GM19372 (cell line): ENCODE data around the gene DISP2.

Experiments used
- ATAC-seq: cut with Tn5 transposase; IDR thresholded peaks from one replicate; pipeline ENCODE4 v1.9.1; 2021; ENCODE audit warnings: mild to moderate bottlenecking, low read depth, moderate library complexity; ENCODE audit not compliant: unreplicated experiment

Gene DISP2

GRCh38 chr15:40328176-40328575 is 29.8 kb upstream of the DISP2 start:
- ATAC-seq: no peak

GRCh38 chr15:40328751-40329150 is 29.3 kb upstream of the DISP2 start:
- no peak for ATAC-seq

GRCh38 chr15:40329804-40330203 is 28.2 kb upstream of the DISP2 start:
- ATAC-seq: no peak

GRCh38 chr15:40330368-40330836 is 27.6 kb upstream of the DISP2 start:
- ATAC-seq: no peak

- ATAC-seq: no peak
Measured at GRCh38 chr15:40331026-40331425, 27.0 kb upstream of the DISP2 start.

GRCh38 chr15:40331637-40332036 is 26.4 kb upstream of the DISP2 start:
- ATAC-seq: no peak

- ATAC-seq: no peak
Measured at GRCh38 chr15:40332113-40332781, 25.8 kb upstream of the DISP2 start.

- ATAC-seq: no peak
Measured at GRCh38 chr15:40333922-40334492, 24.0 kb upstream of the DISP2 start.

- ATAC-seq: no peak
Measured at GRCh38 chr15:40334541-40334940, 23.5 kb upstream of the DISP2 start.

GRCh38 chr15:40334941-40335795 is 22.9 kb upstream of the DISP2 start:
- no peak for ATAC-seq

- no peak for ATAC-seq
Measured at GRCh38 chr15:40335938-40336743, 21.9 kb upstream of the DISP2 start.

GRCh38 chr15:40336744-40337122 is 21.3 kb upstream of the DISP2 start:
- ATAC-seq: no peak

- no peak for ATAC-seq
Measured at GRCh38 chr15:40337597-40337996, 20.4 kb upstream of the DISP2 start.

- ATAC-seq: no peak
Measured at GRCh38 chr15:40338041-40338657, 19.9 kb upstream of the DISP2 start.

GRCh38 chr15:40338921-40339620 is 18.9 kb upstream of the DISP2 start:
- ATAC-seq: no peak

- ATAC-seq: no peak
Measured at GRCh38 chr15:40339621-40339945, 18.4 kb upstream of the DISP2 start.

GRCh38 chr15:40340038-40340739 is 17.8 kb upstream of the DISP2 start:
- ATAC-seq: no peak

- ATAC-seq: no peak
Measured at GRCh38 chr15:40340740-40341400, 17.1 kb upstream of the DISP2 start, which contains the start of gene CCDC9B. Gene CCDC9B, minus strand, starts transcription at chr15:40340939. Its CDS starts 120 bp downstream, at chr15:40340819.
